Kidney (tissue), 22 donors: ENCODE measurements around the gene EDDM3A. TPM values are rescaled to one million over a fixed set of nuclear protein-coding genes. Genes with fewer than 3 reads are reported as not detected.

Source experiments
- DNase-seq, 5 donors: peaks; one replicate each; pipeline ENCODE4 v3.0.0-alpha.2; 2013 to 2020
- FAIRE-seq: peaks from 2 replicates; lab custom pipeline; 2012; peaks lifted over from hg19 to GRCh38; lab: Jason Lieb, UNC
- H3K27ac ChIP-seq, 2 donors: one replicate each; pipeline ENCODE4 v1.7.0; 2013; ENCODE audit warnings: low read depth in 2 of 2, low read length in 2 of 2, inconsistent platforms in 1 of 2
- H3K27me3 ChIP-seq: one replicate; pipeline ENCODE4 v1.7.1; 2013; ENCODE audit warnings: low read length, inconsistent platforms; ENCODE audit not compliant: control insufficient read depth, insufficient read depth
- H3K36me3 ChIP-seq, 3 donors: one replicate each; pipeline versions ENCODE4 v1.7.0 to v1.7.1; 2013; ENCODE audit warnings: low read length in 3 of 3, control low read depth in 1 of 3, inconsistent platforms in 1 of 3; ENCODE audit not compliant: insufficient read depth in 3 of 3, control insufficient read depth in 2 of 3
- H3K4me1 ChIP-seq, 3 donors: one replicate each; pipeline versions ENCODE4 v1.7.0 to v1.7.1; 2013; ENCODE audit warnings: low read length in 3 of 3, inconsistent platforms in 1 of 3, low read depth in 1 of 3; ENCODE audit not compliant: control insufficient read depth in 2 of 3, insufficient read depth in 2 of 3
- H3K4me3 ChIP-seq, 3 donors: one replicate each; pipeline versions ENCODE4 v1.7.0 to v1.8.1; 2013; ENCODE audit warnings: low read length in 3 of 3, control low read depth in 1 of 3, inconsistent platforms in 1 of 3
- H3K9ac ChIP-seq, 3 donors: one replicate each; pipeline versions ENCODE4 v1.7.0 to v1.7.1; 2013; ENCODE audit warnings: low read length in 3 of 3, control low read depth in 1 of 3, inconsistent platforms in 1 of 3
- H3K9me3 ChIP-seq, 3 donors: one replicate each; pipeline versions ENCODE4 v1.7.0 to v1.7.1; 2013; ENCODE audit warnings: low read length in 3 of 3, control low read depth in 1 of 3, inconsistent platforms in 1 of 3; ENCODE audit not compliant: control insufficient read depth in 2 of 3, insufficient read depth in 1 of 3
- CTCF ChIP-seq: IDR thresholded peaks from 3 replicates; pipeline ENCODE4 v1.5.1; 2012; ENCODE audit warnings: mild to moderate bottlenecking, moderate library complexity, borderline replicate concordance; ENCODE audit not compliant: insufficient read depth; ENCODE audit errors: extremely low read depth
- intact Hi-C: fragments of 100-400 bp; cut with DNase I; formaldehyde crosslinking; loops from one replicate; pipeline ENCODE4 v1.11.1; 2022
- long read RNA-seq, 10 donors: library from polyadenylated mRNA in 1 of 10; unstranded in 1 of 10; transcript quantifications; one replicate each; pipeline ENCODE4 v2.0.0 and lab custom pipeline, GENCODE V29; 2021 to 2026
- polyA plus RNA-seq: library from polyadenylated mRNA; stranded (reverse); fragments of 350-450 nt; fragmentation: Illumina TruSeq; extraction: RNeasy Lipid Tissue Mini Kit (QIAGEN cat#74804); gene quantifications from one replicate; pipeline ENCODE4 v1.2.3, GENCODE V29; 2014; ENCODE audit warnings: low read depth, low replicate concordance; ENCODE audit not compliant: insufficient read depth
- total RNA-seq: library from RNA; stranded (reverse); fragmentation: NEBNext Ultra II Directional; extraction: Animal tissue kit (Norgen Biotek cat#: 25700); gene quantifications from one replicate; pipeline ENCODE4 v1.2.1, GENCODE V29; 2021
- donor health status: control.
- donor health status: control.
- donor health status: control.
- donor health status: control.
- donor health status: control.
- donor health status: DM: yes; HTN: yes; CAD: no.
- donor health status: Normal renal cell carcinoma (clear cell type).

The EDDM3A gene
- total RNA-seq, result not detected
- 1.8 TPM for polyA plus RNA-seq
- long read RNA-seq, donor 1, result 0 reads
- long read RNA-seq, donor 2, result 0 reads
- long read RNA-seq, donor 3, result 0 reads
- long read RNA-seq, donor 4, result 0 reads
- long read RNA-seq, donor 5, result 0 reads
- long read RNA-seq, donor 6, result 0 reads
- long read RNA-seq, donor 7, result 0 reads
- long read RNA-seq, donor 8, result 0 reads
- long read RNA-seq, donor 9, result 0 reads
- long read RNA-seq, donor 10, result 0 reads

GRCh38 chr14:20745571-20746358 is at the start of gene EDDM3A:
EDDM3A (plus strand) TSS chr14:20745887; CDS start chr14:20747581, 1,694 bp downstream.
- Histone ChIP-seq H3K27me3 (no peaks in the 10 kb centered on the region), H3K27ac (no peak within 1 kb of the TSS), H3K9me3 (no peaks in the 10 kb centered on the region), H3K4me1 (no peaks in the 10 kb centered on the region), H3K4me3 (no peak within 1 kb of the TSS), H3K36me3 (no peaks in the 10 kb centered on the region), H3K9ac (no peak within 1 kb of the TSS)
- DNase-seq (no peak), FAIRE-seq (no peak)
- no peak for TF ChIP-seq CTCF
- intact Hi-C loops, result no loop called here

- Histone ChIP-seq H3K9me3 (no peaks in the 10 kb centered on the region), H3K4me3 (no peak overlapping the region), H3K9ac (no peak overlapping the region), H3K4me1 (no peaks in the 10 kb centered on the region), H3K27me3 (no peaks in the 10 kb centered on the region), H3K27ac (no peak overlapping the region), H3K36me3 (no peaks in the 10 kb centered on the region)
- FAIRE-seq (no peak), DNase-seq (no peak)
- intact Hi-C loops, result loop anchor here (10.0 kb wide), 1 partner anchor 158 kb away; no protein-coding TSS in a partner anchor
- no peak for TF ChIP-seq CTCF
Measured at GRCh38 chr14:20696764-20697163, 48.9 kb upstream of the EDDM3A start.

GRCh38 chr14:20697273-20698017 is 48.2 kb upstream of the EDDM3A start:
- no peaks in the 10 kb centered on the region for H3K27me3 ChIP-seq
- H3K4me3 ChIP-seq, result no peak overlapping the region
- no peaks in the 10 kb centered on the region for H3K4me1 ChIP-seq
- H3K27ac ChIP-seq, result no peak overlapping the region
- intact Hi-C loops, result loop anchor here (10.0 kb wide), 1 partner anchor 157 kb away; no protein-coding TSS in a partner anchor
- peak in 4 of 5 donors; percentile 67 to 88 (median 74) for DNase-seq
- H3K36me3 ChIP-seq, result no peaks in the 10 kb centered on the region
- no peak for FAIRE-seq
- TF ChIP-seq CTCF, result peak; percentile 92
- H3K9me3 ChIP-seq, result no peaks in the 10 kb centered on the region
- no peak overlapping the region for H3K9ac ChIP-seq
